Psoas muscle (tissue), 8 donors: ENCODE measurements around the gene COMMD3. TPM values are rescaled to one million over a fixed set of nuclear protein-coding genes. Genes with fewer than 3 reads are reported as not detected.

Experiments
- ATAC-seq, 4 donors: fragments of 200-7000 bp; cut with Tn5 transposase; one replicate each; pipeline ENCODE4 v1.9.1; 2020; ENCODE audit warnings: moderate library complexity in 3 of 4, mild to moderate bottlenecking in 2 of 4
- DNase-seq, 2 donors: peaks; one replicate each; pipeline ENCODE4 v3.0.0-alpha.2; 2020
- H3K27ac ChIP-seq: fragments of 200-600 bp; one replicate; pipeline ENCODE4 v1.8.0; 2022
- H3K27me3 ChIP-seq, 3 donors: fragments of 200-600 bp in 1 of 3; one replicate each; pipeline versions ENCODE4 v1.6.1 to v1.8.0; 2013 to 2022; ENCODE audit warnings: low read length in 2 of 3, mild to moderate bottlenecking in 2 of 3, moderate library complexity in 1 of 3; ENCODE audit not compliant: insufficient read depth in 3 of 3
- H3K36me3 ChIP-seq, 2 donors: fragments of 200-600 bp in 1 of 2; one replicate each; pipeline versions ENCODE4 v1.6.1 to v1.8.0; 2013 to 2022; ENCODE audit warnings: low read depth in 1 of 2, mild to moderate bottlenecking in 1 of 2, moderate library complexity in 1 of 2; ENCODE audit not compliant: insufficient read depth in 1 of 2
- H3K4me1 ChIP-seq: fragments of 200-600 bp; one replicate; pipeline ENCODE4 v1.8.0; 2022
- H3K4me3 ChIP-seq: fragments of 200-600 bp; one replicate; pipeline ENCODE4 v1.8.0; 2022; ENCODE audit warnings: mild to moderate bottlenecking
- H3K9me3 ChIP-seq: fragments of 200-600 bp; one replicate; pipeline ENCODE4 v1.8.0; 2022
- CTCF ChIP-seq: fragments of 200-600 bp; IDR thresholded peaks from one replicate; pipeline ENCODE4 v1.8.0; 2022; ENCODE audit warnings: antibody characterized with exemption
- WGBS, 3 donors: extraction: QIAGEN DNeasy Blood & Tissue Kit; methylation state at CpG; one replicate each; pipeline versions ENCODE4 v1.1.6 to v1.1.7; 2013; 5-methylcytosine and 5-hydroxymethylcytosine counted together
- intact Hi-C, 2 donors: fragments of 100-400 bp; cut with DNase I; formaldehyde crosslinking; loops; one replicate each; pipeline versions ENCODE4 v1.11.0 to v1.14.2; 2022
- polyA plus RNA-seq, 3 donors: library from polyadenylated mRNA; stranded (reverse); fragments of 200-250 nt; gene quantifications; one replicate each; pipeline ENCODE4 v1.2.3, GENCODE V29; 2013
- total RNA-seq, 4 donors: library from RNA; stranded (reverse); fragmentation: NEBNext Ultra II Directional in 2 of 4; extraction: Animal tissue kit (Norgen Biotek cat#: 25700) in 2 of 4; gene quantifications; one replicate each; pipeline versions ENCODE4 v1.2.1 to v1.2.4, GENCODE V29; 2021 to 2023
- donor health status: healthy with polysubstance abuse.
- donor health status: DM: no; HTN: no; CAD: no; lungs with moderate emphysema.
- donor health status: Bipolar disorder and iron deficiency.
- donor health status: healthy.
- donor health status: DM: yes; HTN: yes; CAD: no.
- donor health status: DM: no; HTN: no; CAD: no.
- donor health status: DM: no; HTN: no; CAD: no.
- donor health status: DM: yes; HTN: yes; CAD: no.

Gene COMMD3
- total and polyA plus RNA-seq, 7 donors = 42.3 to 81.4 (median 64.6) TPM

GRCh38 chr10:22320591-22321155 lies 4.5 kb downstream of the COMMD3 start, which contains the start of gene BMI1:
BMI1 (plus strand) TSS chr10:22321099; CDS start chr10:22326450, 5,351 bp downstream.
- WGBS, 3 donors = 0 to 1% (median 1%) methylated on average over 16 to 83 of the region's 85 CpGs
- Histone ChIP-seq H3K4me1 (peaks cover 39% of the 10 kb centered on the region), H3K27me3 (no peaks in the 10 kb centered on the region), H3K9me3 (no peaks in the 10 kb centered on the region), H3K4me3 (peak within 1 kb of the TSS; percentile 93), H3K36me3 (no peaks in the 10 kb centered on the region), H3K27ac (peak within 1 kb of the TSS; percentile 97)
- TF ChIP-seq CTCF = no peak
- ATAC-seq (peak; percentile 80 to 86 (median 81)), DNase-seq (peak; percentile 84 to 91)
- intact Hi-C loops = loop anchor here (2.0 to 10.0 kb wide), 6 partner anchors 68 to 826 kb away; partner anchors contain the start of genes DNAJC1 (in 1 of the 2), MSRB2 (in 1 of the 2) and SKIDA1 (in 1 of the 2)

GRCh38 chr10:22321156-22321923 lies 5.2 kb downstream of the COMMD3 start:
- DNase-seq (peak; percentile 73 to 86), ATAC-seq (peak; percentile 50 to 69 (median 59))
- 0 to 1% (median 1%) methylated on average over 35 to 110 of the region's 114 CpGs for WGBS, 3 donors
- H3K4me1 ChIP-seq = peaks cover 39% of the 10 kb centered on the region
- H3K27ac ChIP-seq = peak overlapping the region; percentile 97
- H3K9me3 ChIP-seq = no peaks in the 10 kb centered on the region
- peaks cover 0 to 1% of the 10 kb centered on the region in 2 donors for H3K36me3 ChIP-seq
- H3K27me3 ChIP-seq = no peaks in the 10 kb centered on the region
- H3K4me3 ChIP-seq = peak overlapping the region; percentile 93
- no peak for TF ChIP-seq CTCF
- intact Hi-C loops = loop anchor here (2.0 to 10.0 kb wide), 6 partner anchors 69 to 827 kb away; partner anchors contain the start of genes DNAJC1 (in 1 of the 2), MSRB2 (in 1 of the 2) and SKIDA1 (in 1 of the 2)

GRCh38 chr10:22321924-22322640 lies 5.9 kb downstream of the COMMD3 start:
- WGBS, 3 donors = 2 to 5% (median 3%) methylated on average over 19 to 57 of the region's 57 CpGs
- H3K27ac ChIP-seq = peak overlapping the region; percentile 48

More at GRCh38 chr10:22321924-22322640, 5.9 kb downstream of the COMMD3 start:
- ATAC-seq (no peak), DNase-seq (peak; percentile 37 to 66)
- peaks cover 0 to 9% of the 10 kb centered on the region in 2 donors for H3K36me3 ChIP-seq
- no peak for TF ChIP-seq CTCF
- intact Hi-C loops = loop anchor here (2.0 to 10.0 kb wide), 6 partner anchors 69 to 827 kb away; partner anchors contain the start of genes DNAJC1 (in 1 of the 2), MSRB2 (in 1 of the 2) and SKIDA1 (in 1 of the 2)
- peaks cover 39% of the 10 kb centered on the region for H3K4me1 ChIP-seq
- H3K27me3 ChIP-seq = no peaks in the 10 kb centered on the region
- H3K4me3 ChIP-seq = peak overlapping the region; percentile 87
- H3K9me3 ChIP-seq = no peaks in the 10 kb centered on the region
